Measurements from ENCODE around the gene RUNX2. TPM values are rescaled to one million over a fixed set of nuclear protein-coding genes. Genes with fewer than 3 reads are reported as not detected.

The RUNX2 gene
- total RNA-seq, 2 experiments from 2014 or later = 8.0 to 9.3 TPM

DNA sequence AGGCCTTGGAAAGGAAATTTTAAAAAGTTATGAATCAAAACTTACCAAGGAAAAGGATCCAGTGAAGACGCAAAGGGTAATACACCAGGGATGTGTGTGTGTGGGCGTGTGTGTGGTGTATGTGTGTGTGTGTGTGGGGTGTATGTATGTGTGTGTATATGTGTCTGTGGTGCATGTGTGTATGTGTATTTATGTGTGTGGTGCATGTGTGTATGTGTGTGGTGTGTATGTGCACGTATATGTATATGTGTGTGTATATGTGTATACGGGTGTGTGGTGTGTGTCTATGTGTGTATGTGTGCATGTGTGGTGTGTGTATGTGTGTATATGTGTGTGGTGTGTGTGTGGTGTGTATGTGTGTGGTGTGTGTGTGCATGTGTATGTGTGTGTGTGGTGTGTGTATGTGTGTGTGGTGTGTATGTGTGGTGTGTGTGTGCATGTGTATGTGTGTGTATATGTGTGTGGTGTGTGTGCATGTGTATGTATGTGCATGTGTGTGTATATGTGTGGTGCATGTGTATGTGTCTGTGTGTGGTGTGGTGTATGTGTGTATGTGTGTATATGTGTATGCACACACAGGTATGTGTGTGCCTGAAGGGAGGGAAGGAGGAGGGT lies 225.7 kb downstream of the RUNX2 start:
- peaks cover 4% of the 10 kb centered on the region for H3K4me1 Mint-ChIP-seq (ENCODE audit: low read depth)
- no peaks in the 10 kb centered on the region for H3K9me3 Mint-ChIP-seq
- ChIA-PET CTCF (interaction anchor here (1.4 kb wide), 1 partner anchor 12 kb away, joined by 3 read pairs; no protein-coding TSS in a partner anchor), POLR2A (interaction anchor here (1.2 kb wide), 1 partner anchor 13 kb away, joined by 3 read pairs; no protein-coding TSS in a partner anchor)
- no peaks in the 10 kb centered on the region for H3K27me3 Mint-ChIP-seq
- intact Hi-C loops (cut with micrococcal nuclease) = no loop called here
- no peak for ATAC-seq
- no peak overlapping the region for H3K27ac Mint-ChIP-seq
- H3K36me3 Mint-ChIP-seq (ENCODE audit: low read depth) = peaks cover 2% of the 10 kb centered on the region
- H3K4me3 Mint-ChIP-seq = no peak overlapping the region
- no peak for DNase-seq
- TF ChIP-seq, protein P1, sequence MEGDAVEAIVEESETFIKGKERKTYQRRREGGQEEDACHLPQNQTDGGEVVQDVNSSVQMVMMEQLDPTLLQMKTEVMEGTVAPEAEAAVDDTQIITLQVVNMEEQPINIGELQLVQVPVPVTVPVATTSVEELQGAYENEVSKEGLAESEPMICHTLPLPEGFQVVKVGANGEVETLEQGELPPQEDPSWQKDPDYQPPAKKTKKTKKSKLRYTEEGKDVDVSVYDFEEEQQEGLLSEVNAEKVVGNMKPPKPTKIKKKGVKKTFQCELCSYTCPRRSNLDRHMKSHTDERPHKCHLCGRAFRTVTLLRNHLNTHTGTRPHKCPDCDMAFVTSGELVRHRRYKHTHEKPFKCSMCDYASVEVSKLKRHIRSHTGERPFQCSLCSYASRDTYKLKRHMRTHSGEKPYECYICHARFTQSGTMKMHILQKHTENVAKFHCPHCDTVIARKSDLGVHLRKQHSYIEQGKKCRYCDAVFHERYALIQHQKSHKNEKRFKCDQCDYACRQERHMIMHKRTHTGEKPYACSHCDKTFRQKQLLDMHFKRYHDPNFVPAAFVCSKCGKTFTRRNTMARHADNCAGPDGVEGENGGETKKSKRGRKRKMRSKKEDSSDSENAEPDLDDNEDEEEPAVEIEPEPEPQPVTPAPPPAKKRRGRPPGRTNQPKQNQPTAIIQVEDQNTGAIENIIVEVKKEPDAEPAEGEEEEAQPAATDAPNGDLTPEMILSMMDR (IDR thresholded peaks at IDR 0.05) = no peak

DNA sequence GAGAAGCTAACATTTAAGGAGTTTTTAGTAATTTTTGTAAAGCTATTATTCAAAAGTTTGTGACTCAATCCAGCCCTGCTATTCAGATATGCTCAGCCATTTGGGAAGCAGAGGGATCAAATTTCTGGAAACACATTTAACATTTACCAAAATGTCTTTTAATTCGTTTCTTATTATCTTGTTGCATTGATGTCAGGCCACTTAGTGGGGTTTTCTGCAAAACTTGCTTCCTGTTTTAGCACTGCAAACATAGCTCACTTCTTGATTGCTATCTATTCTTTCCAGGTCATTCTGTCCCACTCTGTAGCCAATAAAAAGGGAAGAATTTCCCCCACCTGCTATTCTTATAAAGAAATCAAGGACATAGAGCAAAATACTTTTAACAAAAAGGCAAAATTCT lies 226.5 kb downstream of the RUNX2 start:
- intact Hi-C loops (cut with micrococcal nuclease) = no loop called here
- CTCF ChIA-PET = no interaction called here
- H3K9me3 Mint-ChIP-seq = no peaks in the 10 kb centered on the region
- no peak overlapping the region for H3K4me3 Mint-ChIP-seq
- POLR2A ChIA-PET = interaction anchor here (0.8 to 1.2 kb wide), 2 partner anchors 12 to 28 kb away, joined by 3 read pairs; no protein-coding TSS in a partner anchor
- DNase-seq (no peak), ATAC-seq (no peak)
- H3K27me3 Mint-ChIP-seq = no peaks in the 10 kb centered on the region
- H3K4me1 Mint-ChIP-seq (ENCODE audit: low read depth) = peaks cover 10% of the 10 kb centered on the region
- no peak overlapping the region for H3K27ac Mint-ChIP-seq
- TF ChIP-seq, protein P1 (IDR thresholded peaks at IDR 0.05) = no peak
- H3K36me3 Mint-ChIP-seq (ENCODE audit: low read depth) = no peaks in the 10 kb centered on the region

DNA sequence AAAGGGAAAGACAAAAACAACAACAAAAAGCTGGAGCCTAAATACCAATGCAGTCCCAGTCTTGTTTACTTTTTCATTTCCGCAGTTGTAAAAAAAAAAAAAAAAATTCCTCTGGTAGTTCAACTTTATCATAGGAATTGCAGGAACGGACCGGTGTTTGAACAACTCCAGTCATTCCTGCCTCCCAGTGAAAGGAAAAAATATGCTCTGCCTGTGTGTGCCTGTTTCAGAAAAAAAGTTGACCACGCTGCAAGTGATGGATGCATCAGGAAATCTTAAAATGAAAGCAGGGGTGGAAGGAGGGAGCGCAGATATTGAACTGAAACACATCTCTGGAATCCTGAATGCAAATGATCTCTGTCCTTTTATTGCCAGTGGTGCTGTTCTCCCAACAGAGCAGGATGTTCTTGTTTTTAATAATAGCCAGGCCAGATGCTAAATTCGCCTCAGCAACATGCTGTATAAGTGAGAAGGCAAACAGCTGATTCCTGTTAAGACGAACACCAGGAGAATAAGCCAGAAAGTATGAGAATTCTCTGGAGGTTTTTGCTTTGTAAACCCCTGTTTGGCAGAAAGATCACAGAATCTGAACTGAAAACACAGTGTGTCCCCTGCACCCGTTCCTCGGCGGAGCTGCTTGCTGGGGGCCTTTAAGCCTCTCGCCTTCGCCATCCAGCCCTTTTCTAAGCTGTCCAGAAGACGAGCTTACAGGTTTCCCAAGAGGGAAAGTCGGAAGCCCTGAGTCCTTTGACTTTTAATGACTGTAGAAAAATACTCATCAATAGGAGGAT lies 228.0 kb downstream of the RUNX2 start:
- ATAC-seq = no peak
- Mint-ChIP-seq H3K36me3 (ENCODE audit: low read depth) (no peaks in the 10 kb centered on the region), H3K9me3 (no peaks in the 10 kb centered on the region), H3K4me1 (ENCODE audit: low read depth) (peaks cover 12% of the 10 kb centered on the region), H3K27ac (no peak overlapping the region), H3K27me3 (no peaks in the 10 kb centered on the region), H3K4me3 (no peak overlapping the region)
- ChIA-PET POLR2A (no interaction called here), CTCF (no interaction called here)
- TF ChIP-seq, protein P1 (IDR thresholded peaks at IDR 0.05) = no peak
- intact Hi-C loops (cut with micrococcal nuclease) = no loop called here
- DNase-seq = no peak

DNA sequence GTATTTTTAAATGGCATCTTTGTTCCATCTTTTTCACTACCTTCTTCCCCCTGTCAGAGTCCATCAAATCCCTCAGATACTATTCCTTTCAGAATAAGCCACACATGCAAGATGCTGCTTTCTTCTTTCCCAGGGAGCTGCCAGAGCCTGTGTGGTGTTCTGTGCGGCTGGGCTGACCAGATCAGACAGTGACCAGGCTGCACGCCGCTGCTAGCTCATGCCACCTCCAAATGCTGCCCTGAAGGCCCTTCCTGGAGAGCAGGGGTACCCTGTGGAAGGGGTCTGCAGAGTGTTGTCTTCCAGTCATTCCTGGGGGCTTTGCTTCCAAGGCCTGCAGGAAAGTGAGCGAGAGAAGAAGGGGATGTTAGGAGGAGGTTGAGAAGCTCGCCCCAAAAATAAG lies 228.7 kb downstream of the RUNX2 start:
- ChIA-PET POLR2A (interaction anchor here (0.7 kb wide), 1 partner anchor 108 kb away, joined by 3 read pairs; no protein-coding TSS in a partner anchor), CTCF (no interaction called here)
- Mint-ChIP-seq H3K4me3 (no peak overlapping the region), H3K4me1 (ENCODE audit: low read depth) (peaks cover 12% of the 10 kb centered on the region), H3K27ac (no peak overlapping the region), H3K9me3 (no peaks in the 10 kb centered on the region), H3K27me3 (no peaks in the 10 kb centered on the region), H3K36me3 (ENCODE audit: low read depth) (no peaks in the 10 kb centered on the region)
- no peak for DNase-seq
- TF ChIP-seq, protein P1 (IDR thresholded peaks at IDR 0.05) = no peak
- intact Hi-C loops (cut with micrococcal nuclease) = no loop called here
- no peak for ATAC-seq

DNA sequence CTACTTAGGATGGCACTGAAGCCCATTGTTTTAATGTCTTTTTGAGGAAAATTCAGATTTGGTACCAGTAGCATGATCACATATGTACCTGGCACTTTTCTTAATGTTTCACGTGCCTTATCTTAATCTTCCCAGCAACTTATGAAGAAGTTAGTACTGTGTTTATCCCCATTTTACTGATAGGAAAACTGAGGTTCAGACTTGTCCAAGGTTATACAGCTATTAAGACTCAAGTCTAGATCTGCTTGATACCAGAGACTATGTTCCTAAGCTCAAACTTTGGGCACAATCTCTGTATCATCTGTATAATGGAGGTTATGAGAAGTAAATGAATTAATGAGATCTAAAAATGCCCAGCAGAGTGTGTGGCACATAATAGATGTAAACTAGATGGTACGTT lies 229.3 kb downstream of the RUNX2 start:
- intact Hi-C loops (cut with micrococcal nuclease) = no loop called here
- H3K27me3 Mint-ChIP-seq = no peaks in the 10 kb centered on the region
- CTCF ChIA-PET = interaction anchor here (1.0 kb wide), 1 partner anchor 13 kb away, joined by 3 read pairs; no protein-coding TSS in a partner anchor
- H3K4me3 Mint-ChIP-seq = no peak overlapping the region
- POLR2A ChIA-PET = interaction anchor here (0.6 to 0.7 kb wide), 2 partner anchors 18 to 108 kb away, joined by 3 read pairs; no protein-coding TSS in a partner anchor
- H3K27ac Mint-ChIP-seq = no peak overlapping the region
- no peaks in the 10 kb centered on the region for H3K9me3 Mint-ChIP-seq
- TF ChIP-seq, protein P1 (IDR thresholded peaks at IDR 0.05) = no peak
- ATAC-seq (no peak), DNase-seq (no peak)
- H3K36me3 Mint-ChIP-seq (ENCODE audit: low read depth) = no peaks in the 10 kb centered on the region
- peaks cover 12% of the 10 kb centered on the region for H3K4me1 Mint-ChIP-seq (ENCODE audit: low read depth)
